ENCODE results near the gene HCN3.
A peak's percentile ranks its signal among the peaks of the same experiment; 100 is the strongest.

Gene HCN3

DNA sequence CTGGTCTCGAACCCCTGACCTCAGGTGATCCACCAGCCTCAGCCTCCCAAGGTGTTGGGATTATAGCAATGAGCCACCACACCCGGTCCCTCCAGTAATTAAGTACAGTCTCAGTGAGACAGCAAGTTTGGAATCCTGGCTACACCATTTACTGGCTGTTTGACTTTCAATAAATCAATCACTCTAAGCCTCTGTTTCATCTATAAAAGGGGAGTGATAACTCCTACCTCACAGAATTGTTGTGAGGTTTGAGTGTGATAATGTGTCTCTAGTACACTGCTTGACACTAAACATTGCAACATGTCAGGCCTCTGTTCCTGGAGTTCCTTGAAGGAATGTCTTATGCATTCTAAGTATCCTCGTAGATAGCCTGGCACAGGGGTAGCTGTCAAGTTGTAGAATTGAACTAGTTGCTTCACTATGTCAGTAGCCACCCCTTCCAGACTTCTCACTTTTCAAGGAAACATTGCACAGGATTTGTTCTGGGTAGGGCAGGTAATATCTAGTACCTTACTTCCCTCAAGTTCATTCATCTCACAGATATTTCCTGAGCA is 34.4 kb upstream of the HCN3 start:
- ChIA-PET CTCF (interaction anchor here (0.7 to 2.1 kb wide), 6 partner anchors 7 to 328 kb away, joined by 3 to 15 read pairs (median 4); no protein-coding TSS in a partner anchor), POLR2A (interaction anchor here (1.1 to 2.6 kb wide), 3 partner anchors 12 to 85 kb away, joined by 3 to 11 read pairs (median 8); partner anchors contain the start of genes ENTREP3 and THBS3)
- Histone ChIP-seq H3K36me3 (ENCODE audit: control insufficient read depth in 2 of 2, insufficient read depth in 1 of 2, low read length in 2 of 2) (peaks cover 5 to 27% of the 10 kb centered on the region in 2 experiments; a peak in 2 of 3 replicates), H3K4me1 (ENCODE audit: control insufficient read depth, insufficient read depth, low read length) (peaks cover 5% of the 10 kb centered on the region; the same call in 1 of the 2 replicates), H3K4me3 (ENCODE audit: low read depth, low read length) (no peak overlapping the region), H3K9me3 (ENCODE audit: control insufficient read depth, insufficient read depth, low read depth, low read length) (no peaks in the 10 kb centered on the region), H3K27ac (ENCODE audit: extremely low read depth, low read depth, low read length) (peak overlapping the region; percentile 56)
- TF ChIP-seq ZNF48 (tag by site-specific recombination; IDR thresholded peaks at IDR 0.05) (no peak), PRDM1 (tag by site-specific recombination; IDR thresholded peaks at IDR 0.05) (no peak), ZNF302 (tag by site-specific recombination; IDR thresholded peaks at IDR 0.05; ENCODE audit: low read depth) (no peak), ZNF677 (tag by site-specific recombination; IDR thresholded peaks at IDR 0.05) (no peak), ZNF239 (tag by site-specific recombination; IDR thresholded peaks at IDR 0.05) (no peak), OSR2 (tag by site-specific recombination; IDR thresholded peaks at IDR 0.05) (0 out of 2 replicates have a peak, but pooled peaks have one; percentile 11)
- TF ChIP-seq, protein P1, sequence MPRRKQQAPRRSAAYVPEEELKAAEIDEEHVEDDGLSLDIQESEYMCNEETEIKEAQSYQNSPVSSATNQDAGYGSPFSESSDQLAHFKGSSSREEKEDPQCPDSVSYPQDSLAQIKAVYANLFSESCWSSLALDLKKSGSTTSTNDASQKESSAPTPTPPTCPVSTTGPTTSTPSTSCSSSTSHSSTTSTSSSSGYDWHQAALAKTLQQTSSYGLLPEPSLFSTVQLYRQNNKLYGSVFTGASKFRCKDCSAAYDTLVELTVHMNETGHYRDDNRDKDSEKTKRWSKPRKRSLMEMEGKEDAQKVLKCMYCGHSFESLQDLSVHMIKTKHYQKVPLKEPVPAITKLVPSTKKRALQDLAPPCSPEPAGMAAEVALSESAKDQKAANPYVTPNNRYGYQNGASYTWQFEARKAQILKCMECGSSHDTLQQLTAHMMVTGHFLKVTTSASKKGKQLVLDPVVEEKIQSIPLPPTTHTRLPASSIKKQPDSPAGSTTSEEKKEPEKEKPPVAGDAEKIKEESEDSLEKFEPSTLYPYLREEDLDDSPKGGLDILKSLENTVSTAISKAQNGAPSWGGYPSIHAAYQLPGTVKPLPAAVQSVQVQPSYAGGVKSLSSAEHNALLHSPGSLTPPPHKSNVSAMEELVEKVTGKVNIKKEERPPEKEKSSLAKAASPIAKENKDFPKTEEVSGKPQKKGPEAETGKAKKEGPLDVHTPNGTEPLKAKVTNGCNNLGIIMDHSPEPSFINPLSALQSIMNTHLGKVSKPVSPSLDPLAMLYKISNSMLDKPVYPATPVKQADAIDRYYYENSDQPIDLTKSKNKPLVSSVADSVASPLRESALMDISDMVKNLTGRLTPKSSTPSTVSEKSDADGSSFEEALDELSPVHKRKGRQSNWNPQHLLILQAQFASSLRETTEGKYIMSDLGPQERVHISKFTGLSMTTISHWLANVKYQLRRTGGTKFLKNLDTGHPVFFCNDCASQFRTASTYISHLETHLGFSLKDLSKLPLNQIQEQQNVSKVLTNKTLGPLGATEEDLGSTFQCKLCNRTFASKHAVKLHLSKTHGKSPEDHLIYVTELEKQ (tag by site-specific recombination; IDR thresholded peaks at IDR 0.05; ENCODE audit: borderline replicate concordance), result 0 out of 2 replicates have a peak, but pooled peaks have one; percentile 8
- TF ChIP-seq, protein P2, sequence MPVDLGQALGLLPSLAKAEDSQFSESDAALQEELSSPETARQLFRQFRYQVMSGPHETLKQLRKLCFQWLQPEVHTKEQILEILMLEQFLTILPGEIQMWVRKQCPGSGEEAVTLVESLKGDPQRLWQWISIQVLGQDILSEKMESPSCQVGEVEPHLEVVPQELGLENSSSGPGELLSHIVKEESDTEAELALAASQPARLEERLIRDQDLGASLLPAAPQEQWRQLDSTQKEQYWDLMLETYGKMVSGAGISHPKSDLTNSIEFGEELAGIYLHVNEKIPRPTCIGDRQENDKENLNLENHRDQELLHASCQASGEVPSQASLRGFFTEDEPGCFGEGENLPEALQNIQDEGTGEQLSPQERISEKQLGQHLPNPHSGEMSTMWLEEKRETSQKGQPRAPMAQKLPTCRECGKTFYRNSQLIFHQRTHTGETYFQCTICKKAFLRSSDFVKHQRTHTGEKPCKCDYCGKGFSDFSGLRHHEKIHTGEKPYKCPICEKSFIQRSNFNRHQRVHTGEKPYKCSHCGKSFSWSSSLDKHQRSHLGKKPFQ (tag by site-specific recombination; IDR thresholded peaks at IDR 0.05), result no peak
- TF ChIP-seq, protein P3, sequence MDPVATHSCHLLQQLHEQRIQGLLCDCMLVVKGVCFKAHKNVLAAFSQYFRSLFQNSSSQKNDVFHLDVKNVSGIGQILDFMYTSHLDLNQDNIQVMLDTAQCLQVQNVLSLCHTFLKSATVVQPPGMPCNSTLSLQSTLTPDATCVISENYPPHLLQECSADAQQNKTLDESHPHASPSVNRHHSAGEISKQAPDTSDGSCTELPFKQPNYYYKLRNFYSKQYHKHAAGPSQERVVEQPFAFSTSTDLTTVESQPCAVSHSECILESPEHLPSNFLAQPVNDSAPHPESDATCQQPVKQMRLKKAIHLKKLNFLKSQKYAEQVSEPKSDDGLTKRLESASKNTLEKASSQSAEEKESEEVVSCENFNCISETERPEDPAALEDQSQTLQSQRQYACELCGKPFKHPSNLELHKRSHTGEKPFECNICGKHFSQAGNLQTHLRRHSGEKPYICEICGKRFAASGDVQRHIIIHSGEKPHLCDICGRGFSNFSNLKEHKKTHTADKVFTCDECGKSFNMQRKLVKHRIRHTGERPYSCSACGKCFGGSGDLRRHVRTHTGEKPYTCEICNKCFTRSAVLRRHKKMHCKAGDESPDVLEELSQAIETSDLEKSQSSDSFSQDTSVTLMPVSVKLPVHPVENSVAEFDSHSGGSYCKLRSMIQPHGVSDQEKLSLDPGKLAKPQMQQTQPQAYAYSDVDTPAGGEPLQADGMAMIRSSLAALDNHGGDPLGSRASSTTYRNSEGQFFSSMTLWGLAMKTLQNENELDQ (tag by site-specific recombination; IDR thresholded peaks at IDR 0.05; ENCODE audit: low read depth), result no peak
- TF ChIP-seq, protein P4, sequence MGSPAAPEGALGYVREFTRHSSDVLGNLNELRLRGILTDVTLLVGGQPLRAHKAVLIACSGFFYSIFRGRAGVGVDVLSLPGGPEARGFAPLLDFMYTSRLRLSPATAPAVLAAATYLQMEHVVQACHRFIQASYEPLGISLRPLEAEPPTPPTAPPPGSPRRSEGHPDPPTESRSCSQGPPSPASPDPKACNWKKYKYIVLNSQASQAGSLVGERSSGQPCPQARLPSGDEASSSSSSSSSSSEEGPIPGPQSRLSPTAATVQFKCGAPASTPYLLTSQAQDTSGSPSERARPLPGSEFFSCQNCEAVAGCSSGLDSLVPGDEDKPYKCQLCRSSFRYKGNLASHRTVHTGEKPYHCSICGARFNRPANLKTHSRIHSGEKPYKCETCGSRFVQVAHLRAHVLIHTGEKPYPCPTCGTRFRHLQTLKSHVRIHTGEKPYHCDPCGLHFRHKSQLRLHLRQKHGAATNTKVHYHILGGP (tag by site-specific recombination; IDR thresholded peaks at IDR 0.05), result peak; percentile 63

DNA sequence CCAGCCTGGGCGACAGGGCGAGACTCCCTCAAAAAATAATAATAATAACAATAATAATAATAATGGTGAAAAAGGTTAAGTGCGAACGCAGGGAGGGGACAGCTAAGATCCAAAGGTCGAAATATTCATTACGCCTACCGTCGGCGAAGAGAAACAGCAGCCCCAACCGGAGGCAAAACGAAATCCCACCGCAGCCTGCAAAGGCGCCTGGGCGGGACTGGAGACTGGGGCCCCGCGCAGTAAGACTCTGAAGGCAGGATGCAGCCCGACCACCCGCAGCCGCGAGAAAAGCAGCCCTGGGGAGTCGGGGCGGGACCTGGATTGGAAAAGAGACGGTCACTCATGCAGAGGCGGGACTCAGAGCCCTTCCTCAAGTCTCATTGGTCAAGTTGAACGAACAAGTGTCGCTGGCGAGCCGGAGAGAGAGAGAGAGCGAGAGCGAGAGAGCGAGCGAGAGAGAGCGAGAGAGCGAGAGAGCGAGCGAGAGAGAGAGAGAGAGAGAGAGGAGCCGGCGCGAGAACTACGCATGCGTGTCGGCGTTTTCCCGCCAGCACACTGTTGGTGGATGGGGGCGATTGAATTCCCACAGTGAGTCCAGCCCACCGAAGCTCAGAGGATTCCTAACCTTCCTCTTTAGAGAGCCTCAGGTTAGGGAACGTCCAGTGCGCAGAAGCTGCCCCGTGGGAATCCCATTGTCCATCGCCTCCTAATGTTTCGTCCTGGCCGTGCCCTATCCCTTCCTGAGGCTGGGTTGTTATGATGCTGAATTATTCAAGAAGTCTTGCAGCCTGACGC is 32.7 kb upstream of the HCN3 start:
- Histone ChIP-seq H3K4me3 (ENCODE audit: low read depth, low read length) (peak overlapping the region; percentile 48), H3K36me3 (ENCODE audit: control insufficient read depth in 2 of 2, insufficient read depth in 1 of 2, low read length in 2 of 2) (peaks cover 9 to 32% of the 10 kb centered on the region in 2 experiments; a peak in 2 of 3 replicates), H3K4me1 (ENCODE audit: control insufficient read depth, insufficient read depth, low read length) (peaks cover 5% of the 10 kb centered on the region; the same call in 1 of the 2 replicates), H3K27ac (ENCODE audit: extremely low read depth, low read depth, low read length) (peak overlapping the region; percentile 56), H3K9me3 (ENCODE audit: control insufficient read depth, insufficient read depth, low read depth, low read length) (no peaks in the 10 kb centered on the region)
- ChIA-PET CTCF (interaction anchor here (0.6 to 1.9 kb wide), 5 partner anchors 30 to 78 kb away, joined by 3 to 9 read pairs (median 4); no protein-coding TSS in a partner anchor), POLR2A (interaction anchor here (0.6 to 2.6 kb wide), 11 partner anchors 10 to 461 kb away, joined by 3 to 11 read pairs (median 4); partner anchors contain the start of genes ENTREP3, KRTCAP2, SCAMP3 and THBS3)
- TF ChIP-seq ZNF555 (tag by site-specific recombination; conservative IDR thresholded peaks at IDR 0.05), result no peak
- peak; percentile 83; the same call in 1 of the 2 replicates for TF ChIP-seq ZNF621 (tag by site-specific recombination; IDR thresholded peaks at IDR 0.05)
- peak; percentile 100 for TF ChIP-seq GLI4 (tag by site-specific recombination; IDR thresholded peaks at IDR 0.05)
- TF ChIP-seq ZNF19 (tag by site-specific recombination; IDR thresholded peaks at IDR 0.05; ENCODE audit: low read depth), result peak; percentile 99
- TF ChIP-seq, protein P2 (tag by site-specific recombination; IDR thresholded peaks at IDR 0.05), result peak; percentile 97
- TF ChIP-seq GLI2 (tag by site-specific recombination; IDR thresholded peaks at IDR 0.05; ENCODE audit: borderline replicate concordance, low read depth), result no peak; the same call in 1 of the 2 replicates
- TF ChIP-seq, protein P5, sequence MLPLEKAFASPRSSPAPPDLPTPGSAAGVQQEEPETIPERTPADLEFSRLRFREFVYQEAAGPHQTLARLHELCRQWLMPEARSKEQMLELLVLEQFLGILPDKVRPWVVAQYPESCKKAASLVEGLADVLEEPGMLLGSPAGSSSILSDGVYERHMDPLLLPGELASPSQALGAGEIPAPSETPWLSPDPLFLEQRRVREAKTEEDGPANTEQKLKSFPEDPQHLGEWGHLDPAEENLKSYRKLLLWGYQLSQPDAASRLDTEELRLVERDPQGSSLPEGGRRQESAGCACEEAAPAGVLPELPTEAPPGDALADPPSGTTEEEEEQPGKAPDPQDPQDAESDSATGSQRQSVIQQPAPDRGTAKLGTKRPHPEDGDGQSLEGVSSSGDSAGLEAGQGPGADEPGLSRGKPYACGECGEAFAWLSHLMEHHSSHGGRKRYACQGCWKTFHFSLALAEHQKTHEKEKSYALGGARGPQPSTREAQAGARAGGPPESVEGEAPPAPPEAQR (tag by site-specific recombination; IDR thresholded peaks at IDR 0.05), result peak; percentile 100
- peak; percentile 96 for TF ChIP-seq SP2 (tag by site-specific recombination; IDR thresholded peaks at IDR 0.05)
- peak; percentile 100 for TF ChIP-seq ZNF366 (tag by site-specific recombination; conservative IDR thresholded peaks at IDR 0.05)

Data from HEK293 (cell line).